Measurements from ENCODE around the gene SOCS1. TPM values are rescaled to one million over a fixed set of nuclear protein-coding genes. Genes with fewer than 3 reads are reported as not detected.

Gene SOCS1
- total and polyA plus RNA-seq, 2 experiments from 2014 or later = 84.7 to 104 TPM

- Mint-ChIP-seq H3K27me3 (ENCODE audit: insufficient read depth, low read depth, poor library complexity) (peaks cover 7% of the 10 kb centered on the region), H3K4me1 (peaks cover 3% of the 10 kb centered on the region; the same call in 1 of the 3 replicates), H3K4me3 (no peak overlapping the region), H3K36me3 (ENCODE audit: low read depth) (no peaks in the 10 kb centered on the region), H3K27ac (no peak overlapping the region), H3K9me3 (no peaks in the 10 kb centered on the region)
- H3K36me3 ChIP-seq (ENCODE audit: insufficient read depth) = no peaks in the 10 kb centered on the region
- H3K4me3 ChIP-seq = no peak overlapping the region
- H3K4me2 ChIP-seq = no peak overlapping the region
- no peaks in the 10 kb centered on the region; the same call in 1 of the 2 replicates for H3K4me1 ChIP-seq (ENCODE audit: insufficient read depth)
- H3K27me3 ChIP-seq (ENCODE audit: insufficient read depth) = no peaks in the 10 kb centered on the region
- H2AFZ ChIP-seq = no peak overlapping the region
- no peaks in the 10 kb centered on the region for H3K79me2 ChIP-seq (replicated peaks; ENCODE audit: insufficient read depth)
- no peaks in the 10 kb centered on the region for H3K9me2 ChIP-seq (ENCODE audit: insufficient read depth)
- no peaks in the 10 kb centered on the region for H3F3A ChIP-seq (replicated peaks; ENCODE audit: low read depth)
- DNase-seq (ENCODE audit: low spot score) (no peak), ATAC-seq (no peak)
- no peak overlapping the region for H3K27ac ChIP-seq (ENCODE audit: low read depth)
- H4K20me1 ChIP-seq (replicated peaks; ENCODE audit: insufficient read depth) = no peaks in the 10 kb centered on the region
- TF ChIP-seq CTCF (conservative IDR thresholded peaks at IDR 0.05; ENCODE audit: low read depth in 2 of 2) (no peak), CREB1 (CRISPR knock-in tag; IDR thresholded peaks at IDR 0.05; ENCODE audit: low read depth) (no peak), NANOG (IDR thresholded peaks at IDR 0.05; ENCODE audit: borderline replicate concordance) (no peak), STAT1 (IDR thresholded peaks at IDR 0.05; ENCODE audit: unreplicated experiment) (no peak), POLR2AphosphoS5 (IDR thresholded peaks at IDR 0.05; ENCODE audit: low read depth) (no peak), ZNF114 (CRISPR knock-in tag; IDR thresholded peaks at IDR 0.05) (no peak), EZH2phosphoT487 (IDR thresholded peaks at IDR 0.05; ENCODE audit: unreplicated experiment) (no peak), JUNB (IDR thresholded peaks at IDR 0.05; ENCODE audit: unreplicated experiment) (no peak), ETS1 (IDR thresholded peaks at IDR 0.05) (no peak), ZNF462 (CRISPR knock-in tag; IDR thresholded peaks at IDR 0.05) (no peak), ZNF331 (CRISPR knock-in tag; IDR thresholded peaks at IDR 0.05; ENCODE audit: low read depth) (no peak), REST (IDR thresholded peaks at IDR 0.05; ENCODE audit: unreplicated experiment) (no peak), EZH2 (IDR thresholded peaks at IDR 0.05; ENCODE audit: low read depth, unreplicated experiment) (no peak)
Measured at GRCh38 chr16:11242658-11243057, 13.3 kb downstream of the SOCS1 start.
